NCI-H345 treated with DMSO at 0.1 percent for 48 hours (cell line): ENCODE measurements around the gene OGDH.

Experiments
- DNase-seq: peaks from one replicate; lab custom pipeline; 2025; ENCODE audit not compliant: unreplicated experiment; lab: John Stamatoyannopoulos, UW

The OGDH gene

DNA sequence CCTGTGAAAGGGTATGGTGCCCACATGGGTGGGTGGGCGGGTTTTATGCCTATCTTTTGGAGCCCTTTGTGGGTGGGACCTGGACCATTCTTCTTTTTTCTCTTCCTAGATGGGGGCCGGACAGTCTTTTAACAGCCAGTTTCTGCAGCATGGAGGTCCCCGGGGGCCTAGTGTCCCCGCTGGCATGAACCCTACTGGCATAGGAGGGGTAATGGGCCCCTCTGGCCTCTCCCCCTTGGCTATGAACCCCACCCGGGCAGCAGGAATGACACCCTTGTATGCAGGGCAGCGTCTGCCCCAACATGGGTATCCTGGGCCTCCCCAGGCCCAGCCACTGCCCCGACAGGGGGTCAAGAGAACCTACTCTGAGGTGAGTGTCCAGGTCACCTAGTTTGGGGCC, 151.3 kb downstream of the OGDH start:
- DNase-seq = no peak
